C4-2B (cell line): ENCODE results near the gene NCK1.

ENCODE experiments used
- CTCF ChIP-seq: fragments of 450-650 bp; conservative IDR thresholded peaks from 2 replicates; pipeline ENCODE4 v1.5.1; 2017; ENCODE audit warnings: mild to moderate bottlenecking
- ZFX ChIP-seq: fragments of 450-650 bp; IDR thresholded peaks from 2 replicates; pipeline ENCODE4 v1.6.1; 2017

- no peak for TF ChIP-seq CTCF
- TF ChIP-seq ZFX = no peak
Measured at GRCh38 chr3:136979684-136980083, 117.7 kb downstream of the NCK1 start.
